ENCODE data around the gene ABCB9. TPM values are rescaled to one million over a fixed set of nuclear protein-coding genes. Genes with fewer than 3 reads are reported as not detected.

ABCB9 gene
- polyA plus RNA-seq, 3 donors, result 5.1 to 5.8 (median 5.1) TPM

DNA sequence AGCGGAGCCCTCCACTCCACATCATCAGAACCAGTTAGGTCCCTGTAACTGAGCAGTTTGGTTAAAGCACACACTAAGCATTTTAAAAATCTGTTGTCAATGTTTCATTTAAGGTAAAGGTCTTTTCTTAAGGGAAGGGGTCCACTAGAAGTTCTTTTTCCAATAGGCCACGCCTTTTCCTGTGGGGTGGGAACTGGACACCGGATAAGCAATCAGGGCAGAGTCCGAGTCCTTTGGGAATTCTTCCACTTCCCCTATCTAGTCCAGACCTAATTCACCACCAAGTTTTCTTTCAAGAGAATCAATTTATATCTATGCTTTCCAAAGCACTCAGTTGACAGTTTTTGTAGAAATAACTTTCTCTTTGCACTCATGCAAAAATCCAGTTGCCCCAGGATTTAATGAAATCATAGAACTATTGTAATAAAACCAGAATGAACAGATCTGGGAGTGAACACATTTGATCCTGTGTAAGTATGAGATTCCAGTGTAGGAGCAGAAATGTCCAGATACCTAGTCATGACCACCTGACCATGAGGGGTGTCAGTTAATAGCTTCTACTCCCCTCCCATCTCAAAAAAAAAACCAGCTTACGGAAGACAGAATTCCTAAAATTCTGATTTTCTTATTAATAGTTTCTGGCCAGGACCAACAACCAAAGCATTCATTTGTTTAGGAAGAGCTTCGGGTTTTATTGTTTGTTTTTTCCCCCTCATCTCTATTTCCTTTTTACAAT lies 82.0 kb downstream of the ABCB9 start:
- DNase-seq (ENCODE audit: low read depth in 3 of 3, low spot score in 2 of 3), result no peak

DNA sequence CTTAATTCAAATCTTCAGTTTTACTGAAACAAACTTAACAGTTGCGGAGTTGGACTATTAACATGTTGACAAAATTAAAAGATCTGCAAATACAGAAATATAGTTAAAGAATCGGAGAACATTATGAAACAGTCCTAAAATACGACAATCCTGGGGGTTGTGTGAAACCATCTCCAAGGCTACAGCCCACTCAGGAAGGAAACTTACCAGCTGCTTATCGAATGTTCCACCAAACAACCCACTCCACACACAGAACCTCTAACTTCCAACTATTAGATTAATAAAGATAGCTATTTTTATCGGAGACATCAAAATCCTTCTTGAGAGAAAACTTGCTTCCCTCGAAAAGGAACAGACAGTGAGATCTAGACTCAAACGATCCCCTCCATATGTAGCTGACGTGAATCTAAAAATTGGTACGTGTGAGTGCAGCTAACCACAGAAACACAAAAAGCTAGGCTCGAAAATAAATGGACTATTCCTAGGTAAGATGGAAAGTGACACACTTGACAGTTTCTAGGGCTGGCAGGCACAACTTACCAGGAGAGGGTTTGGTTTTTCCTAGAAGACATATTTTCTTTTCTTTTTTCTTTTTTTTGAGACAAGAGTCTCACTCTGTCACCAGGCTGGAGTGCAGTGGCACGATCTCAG lies 83.2 kb downstream of the ABCB9 start:
- DNase-seq (ENCODE audit: low read depth in 3 of 3, low spot score in 2 of 3), result no peak

DNA sequence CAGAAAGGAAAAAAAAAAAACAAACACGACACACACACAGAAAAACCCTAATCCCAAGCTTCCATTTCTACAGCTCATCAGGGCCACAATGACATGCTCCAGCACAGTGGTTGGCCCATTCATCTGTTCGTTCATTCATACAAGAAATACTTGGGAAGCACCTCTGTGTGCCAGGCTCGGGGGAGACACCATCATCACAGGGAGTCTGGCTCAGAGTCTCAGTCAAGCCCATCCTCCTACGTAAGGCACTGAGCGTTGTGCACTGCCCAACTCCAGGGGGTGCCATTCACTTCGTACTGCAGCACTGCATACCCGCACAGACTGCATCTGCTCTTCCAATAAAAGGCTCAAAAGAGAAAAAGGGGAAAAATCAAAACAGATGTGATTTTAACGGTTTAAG lies 85.6 kb downstream of the ABCB9 start:
- DNase-seq (ENCODE audit: low read depth in 3 of 3, low spot score in 2 of 3), result no peak

DNA sequence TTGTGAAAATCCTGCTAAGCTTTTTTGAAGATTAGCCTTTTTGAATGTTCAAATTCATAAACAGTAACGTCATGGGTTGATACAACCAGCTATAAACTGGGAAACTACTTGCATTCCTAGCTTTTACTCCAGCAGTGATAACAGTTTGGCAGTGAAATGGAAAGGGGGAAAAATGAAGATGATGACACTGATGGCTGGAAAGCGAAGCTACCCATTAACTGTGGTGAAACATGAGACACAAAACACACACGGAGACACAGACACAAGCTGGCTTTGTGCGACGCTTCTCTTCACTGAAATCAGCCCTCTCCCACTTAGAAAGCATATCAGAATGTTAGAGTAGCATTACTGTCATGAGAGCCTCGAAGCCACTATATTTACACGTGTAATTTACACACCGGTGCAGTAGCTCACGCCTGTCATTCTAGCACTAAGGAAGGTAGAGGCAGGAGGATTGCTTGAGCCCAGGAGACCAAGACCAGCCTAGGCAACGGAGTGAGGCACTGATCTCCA lies 86.1 kb downstream of the ABCB9 start:
- DNase-seq (ENCODE audit: low read depth in 3 of 3, low spot score in 2 of 3), result no peak

Other genes starting within 250 kb of the ABCB9 start
- under 1 TPM; 0.18 to 0.28 (median 0.24) TPM for gene HCAR3, start 249.7 kb downstream of the ABCB9 start, polyA plus RNA-seq (ENCODE audit: insufficient read length in 3 of 3)
- 1 to 10 TPM; 2.0 to 3.2 (median 2.4) TPM for gene HCAR1, start 235.6 kb downstream of the ABCB9 start, polyA plus RNA-seq (ENCODE audit: insufficient read length in 3 of 3)
- 10 to 100 TPM; 82.7 to 94.2 (median 92.4) TPM for gene DENR, start 213.6 kb downstream of the ABCB9 start, polyA plus RNA-seq (ENCODE audit: insufficient read length in 3 of 3)
- under 1 TPM; 0.21 to 0.49 (median 0.37) TPM for gene CCDC62, start 191.9 kb downstream of the ABCB9 start, polyA plus RNA-seq (ENCODE audit: insufficient read length in 3 of 3)
- gene HIP1R, start 131.0 kb downstream of the ABCB9 start, polyA plus RNA-seq (ENCODE audit: insufficient read length in 3 of 3), result 10 to 100 TPM; 54.6 to 56.9 (median 55.0) TPM
- gene VPS37B, start 70.3 kb downstream of the ABCB9 start, polyA plus RNA-seq (ENCODE audit: insufficient read length in 3 of 3), result 10 to 100 TPM; 20.4 to 22.7 (median 21.1) TPM
- gene OGFOD2, start 8.8 kb upstream of the ABCB9 start, polyA plus RNA-seq (ENCODE audit: insufficient read length in 3 of 3), result 10 to 100 TPM; 12.0 to 13.9 (median 13.4) TPM
- gene ARL6IP4, start 14.2 kb upstream of the ABCB9 start, polyA plus RNA-seq (ENCODE audit: insufficient read length in 3 of 3), result 100 to 1,000 TPM; 165 to 178 (median 173) TPM
- 1 to 10 TPM; 4.7 to 5.8 (median 5.6) TPM for gene PITPNM2, start 184.6 kb upstream of the ABCB9 start, polyA plus RNA-seq (ENCODE audit: insufficient read length in 3 of 3)

All from right renal cortex interstitium (tissue), 3 donors.